Central memory CD4-positive, alpha-beta T cell (primary cell): ENCODE results near the gene RNF34.
A peak's percentile ranks its signal among the peaks of the same experiment; 100 is the strongest.

Source experiments
- DNase-seq: peaks from one replicate; pipeline ENCODE4 v3.0.0; 2022

RNF34 gene

DNA sequence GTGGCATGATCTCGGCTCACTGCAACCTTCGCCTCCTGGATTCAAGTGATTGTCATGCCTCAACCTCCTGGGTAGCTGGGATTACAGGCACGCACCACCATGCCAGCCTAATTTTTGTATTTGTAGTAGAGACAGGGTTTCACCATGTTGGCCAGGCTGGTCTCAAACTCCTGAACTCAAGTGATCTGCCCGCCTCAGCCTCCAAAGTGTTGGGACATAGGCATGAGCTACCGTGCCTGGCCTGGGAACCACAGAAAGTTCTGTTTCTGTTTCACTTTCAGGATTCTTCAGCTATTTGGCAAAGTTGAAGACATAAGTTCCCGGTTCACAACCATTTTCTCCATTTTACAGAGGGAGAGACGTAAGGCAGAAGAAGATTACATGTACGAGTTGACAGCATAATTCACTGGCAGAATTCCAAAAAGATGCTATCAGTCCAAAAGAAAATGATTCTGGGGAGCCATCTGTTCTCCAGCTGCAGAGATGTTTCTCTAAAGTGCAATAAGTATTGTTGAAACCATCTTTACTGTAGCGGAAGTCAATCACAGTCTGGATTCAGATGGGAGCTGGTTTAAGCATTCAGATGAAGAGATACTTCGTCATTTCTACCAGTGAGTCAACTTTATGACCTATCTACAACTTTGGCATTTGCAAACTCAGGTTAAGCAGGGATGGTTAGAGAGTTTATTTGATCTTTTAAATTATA is 8.1 kb upstream of the RNF34 start:
- peak; percentile 32 for DNase-seq

- no peak for DNase-seq
Observed at GRCh38 chr12:121392325-121392716, 7.6 kb upstream of the RNF34 start.

GRCh38 chr12:121397521-121397920 is 2.4 kb upstream of the RNF34 start:
- DNase-seq: no peak

- DNase-seq: no peak
Observed at GRCh38 chr12:121398355-121398754, 1.6 kb upstream of the RNF34 start.

- peak; percentile 58 for DNase-seq
Observed at GRCh38 chr12:121400332-121401139, 618 bp downstream of the RNF34 start.

GRCh38 chr12:121403721-121404120 is 3.8 kb downstream of the RNF34 start:
- DNase-seq: no peak

DNA sequence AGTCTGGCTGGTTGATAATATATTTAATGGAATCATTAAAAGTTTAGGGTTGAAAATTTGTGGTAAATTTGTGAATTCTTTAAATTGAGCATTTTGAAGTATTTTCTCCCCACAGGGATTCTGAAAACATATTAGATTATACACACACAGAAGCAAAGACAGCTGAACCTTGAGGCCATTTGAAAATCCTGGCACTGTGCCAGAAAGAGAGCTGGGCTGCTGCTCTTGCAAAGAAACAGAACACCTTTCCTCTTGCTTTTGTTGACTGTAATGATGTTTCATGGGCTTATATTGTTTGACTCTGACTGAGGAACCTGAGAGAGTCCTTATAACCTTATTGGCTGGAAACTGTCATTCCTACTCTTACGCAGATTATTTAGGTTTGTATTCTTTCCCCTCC is 4.8 kb downstream of the RNF34 start:
- DNase-seq: no peak

DNA sequence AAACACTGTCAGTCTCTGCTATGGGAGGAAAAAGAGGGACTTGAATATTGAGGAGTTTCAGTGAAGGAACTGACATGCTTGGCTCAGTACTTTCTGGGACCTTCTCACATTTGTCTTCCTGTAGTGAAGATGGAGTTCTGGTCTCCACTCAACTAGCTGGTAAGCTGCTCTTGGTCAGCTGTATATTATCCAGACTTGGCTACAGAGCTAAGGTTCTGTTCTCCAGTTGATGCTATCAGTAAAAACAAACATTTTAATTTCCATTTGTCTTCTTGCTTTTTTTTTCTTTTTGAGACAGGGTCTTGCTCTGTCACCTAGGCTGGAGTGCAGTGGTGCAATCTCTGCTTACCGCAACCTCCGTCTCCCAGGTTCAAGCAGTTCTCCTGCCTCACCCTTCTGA is 5.3 kb downstream of the RNF34 start:
- DNase-seq: no peak

GRCh38 chr12:121413917-121414316 is 14.0 kb downstream of the RNF34 start:
- no peak for DNase-seq

DNA sequence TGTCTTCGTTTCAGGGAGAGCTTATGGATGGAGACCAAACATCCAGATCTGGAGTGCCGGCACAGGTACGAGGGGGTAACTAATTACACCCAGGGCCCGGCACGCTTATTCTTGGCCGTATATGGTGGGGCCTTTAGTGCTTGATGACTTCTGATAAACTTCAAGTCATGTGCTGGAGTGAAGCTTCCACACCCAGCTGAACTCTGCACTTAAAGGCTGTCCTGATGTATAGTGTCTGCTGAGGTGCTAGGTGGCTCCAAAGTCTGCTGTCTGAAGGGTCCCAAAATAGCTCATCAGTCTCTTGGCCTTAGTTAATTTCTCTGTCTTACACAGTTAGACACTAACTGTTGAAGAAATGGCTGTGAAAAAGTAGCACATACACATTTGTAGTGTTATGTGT is 17.9 kb downstream of the RNF34 start:
- DNase-seq: no peak

- no peak for DNase-seq
Observed at GRCh38 chr12:121420109-121420508, 20.2 kb downstream of the RNF34 start.

DNA sequence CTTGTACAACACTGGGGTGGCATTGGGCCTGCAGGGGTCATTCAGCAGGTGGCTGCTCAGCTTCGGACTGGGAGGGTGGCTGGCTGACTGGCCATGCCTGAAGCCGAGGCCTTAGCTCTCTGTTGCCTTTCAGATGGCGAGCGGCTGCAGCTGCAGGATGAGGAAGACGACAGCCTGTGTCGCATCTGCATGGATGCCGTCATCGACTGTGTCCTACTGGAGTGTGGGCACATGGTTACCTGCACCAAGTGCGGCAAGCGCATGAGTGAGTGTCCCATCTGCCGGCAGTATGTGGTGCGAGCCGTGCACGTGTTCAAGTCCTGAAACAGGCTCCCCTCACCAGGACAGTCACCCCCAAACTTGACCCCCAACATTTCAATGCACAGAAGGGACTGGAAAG is 23.3 kb downstream of the RNF34 start:
- DNase-seq: no peak

DNA sequence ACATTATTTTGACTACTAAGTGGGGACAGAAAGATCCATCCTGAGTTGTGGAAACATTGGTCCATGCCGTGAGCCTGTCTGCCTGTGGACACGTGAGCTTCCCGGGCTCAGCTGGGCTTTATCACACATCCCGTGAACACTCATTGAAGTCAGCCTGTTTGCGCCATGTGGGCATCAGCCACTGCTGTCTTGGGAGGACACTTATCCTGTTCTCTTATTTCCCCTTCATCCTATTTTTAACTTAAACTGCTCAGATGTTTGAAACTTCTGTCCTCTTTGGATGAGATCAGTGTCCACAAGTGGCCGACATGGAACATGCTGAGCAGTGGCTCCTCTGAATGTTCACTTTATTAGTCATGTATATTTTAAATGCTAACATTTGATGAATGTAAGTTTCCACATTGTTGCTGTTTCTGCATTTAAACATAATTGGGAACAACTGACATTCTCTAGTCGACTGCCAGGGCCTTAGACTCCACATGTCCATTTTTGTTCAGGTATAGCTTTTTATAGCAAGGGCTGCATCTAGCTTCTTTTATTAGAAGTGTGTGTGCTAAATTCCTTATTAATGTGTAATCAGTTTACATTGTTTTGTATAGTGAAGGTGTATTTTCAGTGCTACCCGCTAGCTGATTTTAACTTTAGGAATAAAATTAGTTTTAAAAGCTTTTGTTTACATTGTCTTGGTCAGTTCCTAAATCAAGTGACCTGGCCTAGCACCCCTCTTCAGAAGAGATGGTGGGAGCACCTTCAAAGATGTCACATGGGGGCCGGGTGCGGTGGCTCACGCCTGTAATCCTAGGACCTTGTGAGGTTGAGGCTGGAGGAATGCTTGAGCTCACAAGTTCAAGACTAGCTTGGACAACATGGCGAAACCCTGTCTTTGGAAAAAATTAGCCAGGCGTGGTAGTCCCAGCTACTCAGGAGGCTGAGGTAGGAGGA is 24.0 kb downstream of the RNF34 start:
- no peak for DNase-seq

- no peak for DNase-seq
Observed at GRCh38 chr12:121424624-121424975, 24.7 kb downstream of the RNF34 start.

- no peak for DNase-seq
Observed at GRCh38 chr12:121427556-121428050, 27.7 kb downstream of the RNF34 start.

DNA sequence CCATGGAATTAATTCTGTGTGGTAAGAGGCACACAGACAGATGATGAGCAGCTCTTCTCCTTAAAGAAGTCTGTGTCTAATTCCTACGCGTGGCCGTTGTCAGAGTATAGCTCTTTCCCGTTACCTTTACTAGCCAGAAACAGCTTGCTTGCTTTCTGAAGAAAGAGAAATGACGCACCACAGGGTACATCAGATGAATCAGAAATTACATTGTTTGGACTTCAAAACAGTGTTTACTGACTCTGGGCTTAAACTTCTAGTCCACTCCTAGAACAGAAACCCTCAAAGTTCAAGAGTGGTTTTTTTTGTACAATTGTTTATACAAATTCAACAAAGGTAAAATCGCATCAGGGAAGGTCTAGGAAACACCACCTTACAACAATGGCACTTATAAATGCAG is 29.0 kb downstream of the RNF34 start:
- no peak for DNase-seq

- no peak for DNase-seq
Observed at GRCh38 chr12:121430833-121431415, 31.0 kb downstream of the RNF34 start.

DNA sequence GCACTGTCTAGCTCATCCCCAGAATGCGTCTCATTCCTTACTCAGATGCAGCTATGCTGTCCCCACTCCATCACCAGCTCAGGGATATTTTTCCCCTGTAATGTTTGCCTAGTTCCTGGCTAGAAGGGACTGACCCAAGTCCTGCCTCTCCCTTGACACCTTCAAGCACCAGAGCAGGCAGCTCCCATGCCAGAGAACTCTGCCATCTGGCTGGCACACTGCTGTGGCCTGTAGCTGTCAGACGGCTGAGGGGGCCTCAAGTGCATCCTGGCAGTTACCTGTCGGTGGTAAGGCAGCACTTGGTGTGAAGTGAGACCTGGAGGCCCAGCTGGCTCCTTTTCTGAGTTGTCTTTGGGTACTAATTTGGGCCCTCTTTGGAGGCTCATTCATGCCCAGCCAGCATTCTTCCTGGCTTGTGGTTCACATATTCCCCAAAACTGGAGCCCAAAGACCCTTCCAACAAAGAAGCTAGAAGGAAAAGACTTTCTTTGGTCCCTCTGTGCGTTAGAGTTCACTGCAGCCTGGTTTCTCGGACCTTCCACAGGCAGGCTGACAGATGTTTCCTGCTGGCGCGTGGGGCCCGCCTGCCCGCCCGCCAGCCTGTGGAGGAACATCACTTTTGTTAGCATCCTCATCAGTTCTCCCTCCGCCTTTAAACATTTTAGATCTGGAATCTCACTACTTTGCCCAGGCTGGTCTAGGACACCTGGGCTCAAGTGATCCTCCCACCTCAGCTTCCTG is 33.0 kb downstream of the RNF34 start:
- DNase-seq: no peak

GRCh38 chr12:121436706-121437105 is 36.8 kb downstream of the RNF34 start:
- no peak for DNase-seq

- DNase-seq: no peak
Observed at GRCh38 chr12:121438905-121439304, 39.0 kb downstream of the RNF34 start.

GRCh38 chr12:121439715-121440114 is 39.8 kb downstream of the RNF34 start:
- DNase-seq: no peak

DNA sequence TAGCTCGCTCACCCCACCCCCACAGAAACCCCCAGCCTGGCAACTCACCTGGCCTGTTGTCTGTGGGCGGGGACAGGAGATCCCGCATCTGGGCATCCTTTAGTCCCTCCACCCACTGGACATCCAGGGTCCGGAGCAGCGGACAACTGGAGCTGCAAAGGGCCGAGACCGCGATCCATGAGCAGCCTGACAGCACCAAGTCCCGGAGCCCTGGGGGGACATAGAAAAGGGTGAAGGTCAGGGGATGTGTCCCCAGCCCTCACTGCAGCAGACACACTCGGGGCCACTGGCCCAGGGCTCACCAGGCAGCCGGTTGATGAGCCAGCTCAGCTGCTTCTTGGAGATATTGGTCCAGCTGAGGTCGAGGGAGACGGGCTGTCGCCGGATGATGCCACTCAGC is 40.9 kb downstream of the RNF34 start:
- no peak for DNase-seq
